NB4 (cell line): ENCODE data around the gene SIGLEC5.

Experiments used
- DNase-seq: peaks from one replicate; pipeline ENCODE4 v3.0.0; 2010; ENCODE audit warnings: low read depth
- H3K4me3 ChIP-seq: one replicate; pipeline ENCODE4 v1.5.1; 2011; ENCODE audit warnings: mild to moderate bottlenecking, low read depth, low read length, moderate library complexity
- MYC ChIP-seq: IDR thresholded peaks from 2 replicates; pipeline ENCODE4 v1.6.1; 2011; ENCODE audit warnings: low read depth, low read length
- POLR2A ChIP-seq: IDR thresholded peaks from 2 replicates; pipeline ENCODE4 v1.6.1; 2011; ENCODE audit warnings: mild to moderate bottlenecking; ENCODE audit not compliant: insufficient read length; ENCODE audit errors: extremely low read depth
- TF ChIP-seq, protein P1 (sequence below): IDR thresholded peaks from 2 replicates; pipeline ENCODE4 v1.6.1; 2011; ENCODE audit warnings: low read depth, low read length
- TF ChIP-seq, protein P2 (sequence below): IDR thresholded peaks from one replicate; pipeline ENCODE4 v1.5.1; 2012; ENCODE audit warnings: low read depth, low read length

SIGLEC5 gene

GRCh38 chr19:51572908-51573307 is 57.3 kb downstream of the SIGLEC5 start:
- DNase-seq = no peak

DNA sequence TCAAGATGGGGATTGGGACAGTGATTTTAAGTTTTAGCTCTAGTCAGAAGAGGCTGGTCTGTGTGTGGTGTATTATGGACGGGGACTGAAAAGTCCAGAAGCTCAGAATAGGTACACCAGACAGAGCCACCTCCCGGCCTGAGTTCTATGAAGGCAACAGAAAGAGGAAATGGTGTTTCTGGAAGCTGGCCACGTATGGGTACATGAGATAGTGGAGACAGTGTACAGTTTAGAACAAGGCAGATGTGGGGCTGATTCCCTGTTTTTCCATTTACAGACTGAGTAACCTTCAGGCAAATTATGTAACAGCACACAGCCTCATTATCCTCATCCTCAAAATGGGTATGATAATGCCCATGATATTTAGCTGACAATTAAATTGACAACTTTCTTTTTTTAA is 57.8 kb downstream of the SIGLEC5 start:
- peak; percentile 56 for DNase-seq
- TF ChIP-seq, protein P1, sequence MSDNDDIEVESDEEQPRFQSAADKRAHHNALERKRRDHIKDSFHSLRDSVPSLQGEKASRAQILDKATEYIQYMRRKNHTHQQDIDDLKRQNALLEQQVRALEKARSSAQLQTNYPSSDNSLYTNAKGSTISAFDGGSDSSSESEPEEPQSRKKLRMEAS = no peak
- TF ChIP-seq MYC (no peak), POLR2A (no peak)
- TF ChIP-seq, protein P2, sequence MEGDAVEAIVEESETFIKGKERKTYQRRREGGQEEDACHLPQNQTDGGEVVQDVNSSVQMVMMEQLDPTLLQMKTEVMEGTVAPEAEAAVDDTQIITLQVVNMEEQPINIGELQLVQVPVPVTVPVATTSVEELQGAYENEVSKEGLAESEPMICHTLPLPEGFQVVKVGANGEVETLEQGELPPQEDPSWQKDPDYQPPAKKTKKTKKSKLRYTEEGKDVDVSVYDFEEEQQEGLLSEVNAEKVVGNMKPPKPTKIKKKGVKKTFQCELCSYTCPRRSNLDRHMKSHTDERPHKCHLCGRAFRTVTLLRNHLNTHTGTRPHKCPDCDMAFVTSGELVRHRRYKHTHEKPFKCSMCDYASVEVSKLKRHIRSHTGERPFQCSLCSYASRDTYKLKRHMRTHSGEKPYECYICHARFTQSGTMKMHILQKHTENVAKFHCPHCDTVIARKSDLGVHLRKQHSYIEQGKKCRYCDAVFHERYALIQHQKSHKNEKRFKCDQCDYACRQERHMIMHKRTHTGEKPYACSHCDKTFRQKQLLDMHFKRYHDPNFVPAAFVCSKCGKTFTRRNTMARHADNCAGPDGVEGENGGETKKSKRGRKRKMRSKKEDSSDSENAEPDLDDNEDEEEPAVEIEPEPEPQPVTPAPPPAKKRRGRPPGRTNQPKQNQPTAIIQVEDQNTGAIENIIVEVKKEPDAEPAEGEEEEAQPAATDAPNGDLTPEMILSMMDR = no peak
- H3K4me3 ChIP-seq = peak overlapping the region; percentile 90

More at GRCh38 chr19:51572908-51573307, 57.3 kb downstream of the SIGLEC5 start:
- no peak for TF ChIP-seq POLR2A
- TF ChIP-seq, protein P1 = no peak
- TF ChIP-seq MYC = no peak
- TF ChIP-seq, protein P2 = no peak
- H3K4me3 ChIP-seq = peak overlapping the region; percentile 90

DNA sequence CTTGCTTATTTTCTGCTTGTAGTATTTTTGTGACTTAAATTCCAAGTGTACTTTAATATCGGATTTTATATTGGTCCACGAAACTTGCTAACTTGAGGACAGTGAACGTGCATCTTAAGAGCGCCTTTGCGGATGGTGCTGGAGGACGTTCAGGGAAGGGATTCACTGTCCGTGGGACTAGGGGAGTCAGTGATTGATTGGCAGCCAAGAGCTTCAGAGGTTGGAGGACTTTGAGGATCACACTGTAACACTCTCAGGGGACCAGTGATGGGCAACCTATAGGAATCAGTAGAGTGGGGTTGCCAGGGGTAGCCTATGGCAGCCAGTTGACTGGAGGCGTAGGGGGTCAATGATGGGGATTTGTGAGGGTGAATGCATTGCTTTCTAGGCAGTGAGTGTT is 58.6 kb downstream of the SIGLEC5 start:
- DNase-seq = peak; percentile 25
- H3K4me3 ChIP-seq = peak overlapping the region; percentile 90
- TF ChIP-seq, protein P2 = no peak
- TF ChIP-seq, protein P1 = no peak
- TF ChIP-seq MYC (no peak), POLR2A (no peak)

GRCh38 chr19:51570962-51571575 is 59.1 kb downstream of the SIGLEC5 start, which contains the start of gene ZNF175:
ZNF175 (plus strand) TSS chr19:51571283; CDS start chr19:51573330, 2,047 bp downstream.
- TF ChIP-seq, protein P1 = no peak
- 0 out of 2 replicates have a peak, but pooled peaks have one; percentile 43 for TF ChIP-seq MYC
- H3K4me3 ChIP-seq = peak within 1 kb of the TSS; percentile 90
- peak; percentile 97 for DNase-seq

- TF ChIP-seq, protein P1 = no peak
- TF ChIP-seq MYC (no peak), POLR2A (no peak)
- TF ChIP-seq, protein P2 = no peak
- H3K4me3 ChIP-seq = no peak overlapping the region
- no peak for DNase-seq
Observed at GRCh38 chr19:51568456-51568855, 61.7 kb downstream of the SIGLEC5 start.

DNA sequence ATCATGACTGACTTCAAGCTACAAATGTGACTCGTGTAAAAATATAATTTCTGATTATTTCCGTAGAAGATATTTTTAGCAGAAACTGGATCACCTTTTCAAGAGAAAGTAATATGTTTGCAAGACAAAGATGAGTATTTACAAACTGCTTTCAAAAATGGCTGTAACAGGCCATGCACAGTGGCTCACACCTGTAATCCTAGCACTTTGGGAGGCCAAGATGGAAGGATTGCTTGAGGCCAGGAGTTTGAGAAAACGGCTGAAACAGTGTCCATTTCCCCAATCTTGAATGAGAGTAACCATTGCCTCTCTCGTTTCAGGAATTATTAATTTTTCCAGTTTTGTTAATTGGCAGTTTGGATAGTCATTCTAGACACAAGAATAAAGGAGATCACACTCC is 62.6 kb downstream of the SIGLEC5 start:
- no peak for DNase-seq
- TF ChIP-seq, protein P2 = no peak
- no peak for TF ChIP-seq MYC
- TF ChIP-seq, protein P1 = no peak
- TF ChIP-seq POLR2A = no peak
- no peak overlapping the region for H3K4me3 ChIP-seq
